Adrenal gland (tissue), 12 donors: Measurements from ENCODE around the gene PCLO. TPM values are rescaled to one million over a fixed set of nuclear protein-coding genes. Genes with fewer than 3 reads are reported as not detected.

Source experiments
- DNase-seq, 7 donors: peaks; one replicate each; pipeline ENCODE4 v3.0.0-alpha.2; 2019 to 2020
- H3K27ac ChIP-seq, 5 donors: fragments of 200-600 bp; sonication (generic) in 4 of 5; 1 replicate in 3 of 5; 2 replicates in 2 of 5; pipeline versions ENCODE4 v1.5.1 to v1.8.0; 2016 to 2020; ENCODE audit warnings: mild to moderate bottlenecking in 1 of 5
- H3K27me3 ChIP-seq: fragments of 200-600 bp; 2 replicates; pipeline ENCODE4 v1.8.0; 2021
- H3K36me3 ChIP-seq, 2 donors: fragments of 200-600 bp; replicated peaks in 1 of 2; 1 replicate in 1 of 2; 2 replicates in 1 of 2; pipeline versions ENCODE4 v1.5.1 to v1.8.0; 2018 to 2022
- H3K4me1 ChIP-seq, 2 donors: fragments of 200-600 bp; replicated peaks in 1 of 2; 1 replicate in 1 of 2; 2 replicates in 1 of 2; pipeline versions ENCODE4 v1.5.1 to v1.8.0; 2018 to 2021
- H3K4me3 ChIP-seq, 4 donors: fragments of 200-600 bp; sonication (generic) in 3 of 4; one replicate each; pipeline ENCODE4 v1.5.1; 2016 to 2018
- H3K9me3 ChIP-seq, 3 donors: fragments of 200-600 bp; sonication (generic) in 1 of 3; replicated peaks in 1 of 3; 1 replicate in 2 of 3; 2 replicates in 1 of 3; pipeline versions ENCODE4 v1.5.1 to v1.8.0; 2016 to 2021
- CTCF ChIP-seq, 6 experiments: fragments of 450-650 bp in 4 of 6; fragments of 200-600 bp in 2 of 6; sonication (generic) in 1 of 6; IDR thresholded peaks; 1 replicate in 5 of 6; 2 replicates in 1 of 6; pipeline versions ENCODE4 v1.5.1 to v1.8.0; 2016 to 2021; ENCODE audit warnings: antibody characterized with exemption in 6 of 6, mild to moderate bottlenecking in 2 of 6, moderate library complexity in 1 of 6
- POLR2A ChIP-seq, 2 donors: fragments of 450-650 bp; IDR thresholded peaks; one replicate each; pipeline ENCODE4 v1.6.1; 2017; ENCODE audit warnings: antibody characterized with exemption in 2 of 2, mild to moderate bottlenecking in 2 of 2, moderate library complexity in 1 of 2
- WGBS, 4 donors: extraction: QIAGEN DNeasy Blood & Tissue Kit in 2 of 4; methylation state at CpG; one replicate each; pipeline versions ENCODE4 v1.1.5 to v1.1.7; 2013 to 2017; 5-methylcytosine and 5-hydroxymethylcytosine counted together
- intact Hi-C, 2 donors: fragments of 100-400 bp; cut with DNase I; formaldehyde crosslinking; loops; one replicate each; pipeline versions ENCODE4 v1.14.1 to v1.15.0; 2022 to 2023
- polyA plus RNA-seq, 3 donors: library from polyadenylated mRNA; stranded (reverse); fragments of 200-250 nt in 2 of 3; fragments of 350-450 nt in 1 of 3; fragmentation: Illumina TruSeq in 1 of 3; extraction: RNeasy Lipid Tissue Mini Kit (QIAGEN cat#74804) in 1 of 3; gene quantifications; one replicate each; pipeline ENCODE4 v1.2.3, GENCODE V29; 2013 to 2014
- total RNA-seq, 9 donors: library from RNA; depleted of rRNA in 4 of 9; stranded (reverse); fragments of >200 nt in 4 of 9; fragments of 120-200 nt in 1 of 9; fragmentation: NEBNext Ultra II Directional in 1 of 9; extraction: Animal tissue kit (Norgen Biotek cat#: 25700) in 1 of 9; gene quantifications; one replicate each; pipeline versions ENCODE4 v1.1.0 to v1.2.4, GENCODE V29; 2013 to 2023
- donor health status: healthy with polysubstance abuse.
- donor health status: Bipolar disorder and iron deficiency.
- donor health status: DM: yes; HTN: yes; CAD: no.
- donor health status: DM: no; HTN: no; CAD: no.
- donor health status: DM: no; HTN: no; CAD: no.
- donor health status: DM: yes; HTN: yes; CAD: no.

PCLO gene
- total and polyA plus RNA-seq, 12 donors, result 1.8 to 17.1 (median 9.6) TPM

- WGBS, 4 donors, result 93 to 100% (median 97%) methylated on average over 1 of the region's 1 CpG
- no peak for DNase-seq
- Histone ChIP-seq H3K4me1 (no peaks in the 10 kb centered on the region), H3K9me3 (no peaks in the 10 kb centered on the region), H3K4me3 (no peak overlapping the region), H3K36me3 (no peaks in the 10 kb centered on the region), H3K27ac (no peak overlapping the region), H3K27me3 (no peaks in the 10 kb centered on the region)
- intact Hi-C loops, result no loop called here
- TF ChIP-seq POLR2A (IDR thresholded peaks at IDR 0.05) (no peak), CTCF (IDR thresholded peaks at IDR 0.05) (no peak)
These were observed 341.6 kb downstream of the PCLO start for GRCh38 chr7:82821037-82821436.

- no peak for DNase-seq
- Histone ChIP-seq H3K27me3 (no peaks in the 10 kb centered on the region), H3K27ac (no peak overlapping the region), H3K9me3 (peaks cover 0 to 4% (median 0%) of the 10 kb centered on the region in 3 donors), H3K4me3 (no peak overlapping the region), H3K4me1 (no peaks in the 10 kb centered on the region), H3K36me3 (no peaks in the 10 kb centered on the region)
- intact Hi-C loops, result no loop called here
- no peak for TF ChIP-seq CTCF (IDR thresholded peaks at IDR 0.05)
- TF ChIP-seq POLR2A (IDR thresholded peaks at IDR 0.05), result no peak
- 79 to 84% (median 84%) methylated on average over 4 of the region's 4 CpGs for WGBS, 4 donors
These were observed 344.5 kb downstream of the PCLO start for GRCh38 chr7:82818171-82818570.

GRCh38 chr7:82816272-82816671, 346.4 kb downstream of the PCLO start:
- H3K36me3 ChIP-seq, result no peaks in the 10 kb centered on the region
- peaks cover 0 to 4% (median 0%) of the 10 kb centered on the region in 3 donors for H3K9me3 ChIP-seq
- H3K27me3 ChIP-seq, result no peaks in the 10 kb centered on the region
- no peak overlapping the region for H3K27ac ChIP-seq
- DNase-seq, result no peak
- no peak for TF ChIP-seq POLR2A (IDR thresholded peaks at IDR 0.05)
- no peak for TF ChIP-seq CTCF (IDR thresholded peaks at IDR 0.05)
- intact Hi-C loops, result no loop called here
- no peak overlapping the region for H3K4me3 ChIP-seq
- no peaks in the 10 kb centered on the region for H3K4me1 ChIP-seq

GRCh38 chr7:82810558-82811259, 352.0 kb downstream of the PCLO start:
- Histone ChIP-seq H3K4me3 (no peak overlapping the region), H3K4me1 (no peaks in the 10 kb centered on the region), H3K27ac (no peak overlapping the region), H3K27me3 (no peaks in the 10 kb centered on the region), H3K36me3 (no peaks in the 10 kb centered on the region), H3K9me3 (peaks cover 0 to 4% (median 0%) of the 10 kb centered on the region in 3 donors)
- intact Hi-C loops, result no loop called here
- DNase-seq, result peak in 5 of 7 donors; percentile 7 to 31 (median 23)
- WGBS, 4 donors, result 15 to 34% (median 31%) methylated on average over 4 of the region's 4 CpGs
- TF ChIP-seq POLR2A (IDR thresholded peaks at IDR 0.05), result no peak
- peak; percentile 42 to 65 (median 56) for TF ChIP-seq CTCF (IDR thresholded peaks at IDR 0.05)
